ENCODE measurements around the gene ZNF496. TPM values are rescaled to one million over a fixed set of nuclear protein-coding genes. Genes with fewer than 3 reads are reported as not detected.

The ZNF496 gene
- total RNA-seq, 4 donors from 2014 or later: 34.2 to 47.4 (median 39.7) TPM

- H3K9me3 ChIP-seq: no peaks in the 10 kb centered on the region
- intact Hi-C loops (cut with DNase I; ENCODE audit: low total_unique reads) (no loop called here), in situ Hi-C loops (cut with MboI; ENCODE audit: low sequenced_read_pairs in 4 of 4) (no loop called here)
- H3K27me3 ChIP-seq: no peaks in the 10 kb centered on the region
- no peak overlapping the region for H3K4me3 ChIP-seq
- ATAC-seq (no peak), DNase-seq (no peak)
- no peak for TF ChIP-seq CTCF (IDR thresholded peaks at IDR 0.05 in 4 of 5, conservative IDR thresholded peaks at IDR 0.05 in 1 of 5)
- no peak for TF ChIP-seq POLR2A (IDR thresholded peaks at IDR 0.05)
- H3K27ac ChIP-seq: no peak overlapping the region
- peaks cover under 1 to 2% of the 10 kb centered on the region in 2 donors for H3K4me1 ChIP-seq
- peaks cover 0 to 77% of the 10 kb centered on the region in 2 donors for H3K36me3 ChIP-seq
Observed at GRCh38 chr1:247324923-247325322, 6.7 kb downstream of the ZNF496 start.

GRCh38 chr1:247324204-247324787 is 7.4 kb downstream of the ZNF496 start:
- no peak for TF ChIP-seq POLR2A (IDR thresholded peaks at IDR 0.05)
- TF ChIP-seq CTCF (IDR thresholded peaks at IDR 0.05 in 4 of 5, conservative IDR thresholded peaks at IDR 0.05 in 1 of 5): no peak
- intact Hi-C loops (cut with DNase I; ENCODE audit: low total_unique reads) (no loop called here), in situ Hi-C loops (cut with MboI; ENCODE audit: low sequenced_read_pairs in 4 of 4) (no loop called here)
- Histone ChIP-seq H3K4me1 (no peaks in the 10 kb centered on the region), H3K4me3 (no peak overlapping the region), H3K9me3 (no peaks in the 10 kb centered on the region), H3K27ac (no peak overlapping the region), H3K36me3 (peaks cover 0 to 78% of the 10 kb centered on the region in 2 donors), H3K27me3 (no peaks in the 10 kb centered on the region)
- DNase-seq: no peak
- ATAC-seq: no peak

GRCh38 chr1:247322849-247323586 is 8.6 kb downstream of the ZNF496 start:
- H3K27me3 ChIP-seq: no peaks in the 10 kb centered on the region
- ATAC-seq (no peak), DNase-seq (no peak)
- intact Hi-C loops (cut with DNase I; ENCODE audit: low total_unique reads): no loop called here
- H3K9me3 ChIP-seq: no peaks in the 10 kb centered on the region
- in situ Hi-C loops (cut with MboI; ENCODE audit: low sequenced_read_pairs in 4 of 4): no loop called here
- H3K27ac ChIP-seq: no peak overlapping the region
- peaks cover 0 to 65% of the 10 kb centered on the region in 2 donors for H3K36me3 ChIP-seq
- no peak overlapping the region for H3K4me3 ChIP-seq
- H3K4me1 ChIP-seq: no peaks in the 10 kb centered on the region
- TF ChIP-seq CTCF (IDR thresholded peaks at IDR 0.05 in 4 of 5, conservative IDR thresholded peaks at IDR 0.05 in 1 of 5) (no peak), POLR2A (IDR thresholded peaks at IDR 0.05) (no peak)

GRCh38 chr1:247322442-247322841 is 9.2 kb downstream of the ZNF496 start:
- in situ Hi-C loops (cut with MboI; ENCODE audit: low sequenced_read_pairs in 4 of 4): no loop called here
- ATAC-seq: no peak
- Histone ChIP-seq H3K4me1 (no peaks in the 10 kb centered on the region), H3K27me3 (no peaks in the 10 kb centered on the region), H3K27ac (no peak overlapping the region), H3K9me3 (no peaks in the 10 kb centered on the region), H3K4me3 (no peak overlapping the region), H3K36me3 (peaks cover 0 to 60% of the 10 kb centered on the region in 2 donors)
- intact Hi-C loops (cut with DNase I; ENCODE audit: low total_unique reads): no loop called here
- TF ChIP-seq POLR2A (IDR thresholded peaks at IDR 0.05): no peak
- no peak for TF ChIP-seq CTCF (IDR thresholded peaks at IDR 0.05 in 4 of 5, conservative IDR thresholded peaks at IDR 0.05 in 1 of 5)
- DNase-seq: no peak

Measured in gastrocnemius medialis (tissue), 4 donors.